ENCODE results near the gene C15orf62.

GRCh38 chr15:40754883-40755811, 14.6 kb upstream of the C15orf62 start, which contains the start of gene RMDN3:
- no peak for TF ChIP-seq EZH2 (IDR thresholded peaks at IDR 0.05; ENCODE audit: insufficient read depth, poor library complexity, severe bottlenecking)
- no peak for TF ChIP-seq EZH2phosphoT487 (IDR thresholded peaks at IDR 0.05; ENCODE audit: insufficient read depth, low read depth)
